Caco-2 (cell line): ENCODE measurements around the gene SP6. TPM values are rescaled to one million over a fixed set of nuclear protein-coding genes. Genes with fewer than 3 reads are reported as not detected.

ENCODE experiments used
- BruUV-seq: library from RNA; stranded (reverse); fragments of 400-500 nt; replicated peaks from 2 replicates; lab custom pipeline; 2021; lab: Mats Ljungman, UMichigan
- CTCF ChIA-PET: fragments of 300-600 bp; sonication (Branson Sonifier 250); formaldehyde crosslinking; loops from one replicate; lab custom pipeline; 2022; ENCODE audit warnings: antibody characterized with exemption; lab: Charles Lee
- POLR2A ChIA-PET: fragments of 300-600 bp; sonication (Branson Sonifier 250); formaldehyde crosslinking; loops from one replicate; lab custom pipeline; 2022; ENCODE audit warnings: antibody characterized with exemption; lab: Charles Lee
- DNase-seq, 2 experiments: peaks; one replicate each; pipeline versions ENCODE4 v3.0.0 to v3.0.0-alpha.2; 2020 to 2022
- H3K27me3 ChIP-seq: replicated peaks from 2 replicates; pipeline ENCODE4 v1.6.0; 2011; ENCODE audit warnings: low read length; ENCODE audit not compliant: control insufficient read depth, insufficient read depth
- H3K36me3 ChIP-seq: 2 replicates; pipeline ENCODE4 v1.5.1; 2011; ENCODE audit warnings: low read length; ENCODE audit not compliant: control insufficient read depth, insufficient read depth
- H3K4me1 ChIP-seq: fragments of 250-450 bp; sonication (Bioruptor Pico); 2 replicates; pipeline ENCODE4 v1.5.1; 2020; ENCODE audit warnings: mild to moderate bottlenecking
- H3K4me3 ChIP-seq: 2 replicates; pipeline ENCODE4 v1.5.1; 2011; ENCODE audit warnings: low read depth, mild to moderate bottlenecking, control low read depth, low read length
- H3K9me3 ChIP-seq: fragments of 250-450 bp; sonication (Bioruptor Pico); 2 replicates; pipeline ENCODE4 v1.5.1; 2020; ENCODE audit warnings: mild to moderate bottlenecking, moderate library complexity
- H3K27ac Mint-ChIP-seq: one replicate; pipeline ENCODE4 v1.8.0; 2022; ENCODE audit warnings: mixed read lengths; ENCODE audit not compliant: unreplicated experiment
- H3K27me3 Mint-ChIP-seq: one replicate; pipeline ENCODE4 v1.8.0; 2022; ENCODE audit warnings: mixed read lengths; ENCODE audit not compliant: insufficient read depth, unreplicated experiment
- H3K36me3 Mint-ChIP-seq: one replicate; pipeline ENCODE4 v1.8.0; 2022; ENCODE audit warnings: mild to moderate bottlenecking, mixed read lengths; ENCODE audit not compliant: insufficient read depth, unreplicated experiment
- H3K4me1 Mint-ChIP-seq: one replicate; pipeline ENCODE4 v1.8.0; 2022; ENCODE audit warnings: low read depth, mixed read lengths; ENCODE audit not compliant: unreplicated experiment
- H3K4me3 Mint-ChIP-seq: one replicate; pipeline ENCODE4 v1.8.0; 2022; ENCODE audit warnings: mild to moderate bottlenecking, moderate library complexity, mixed read lengths; ENCODE audit not compliant: unreplicated experiment
- H3K9me3 Mint-ChIP-seq: one replicate; pipeline ENCODE4 v1.8.0; 2022; ENCODE audit warnings: mixed read lengths; ENCODE audit not compliant: unreplicated experiment
- CTCF ChIP-seq, 2 experiments: fragments of 200-600 bp in 1 of 2; IDR thresholded peaks; 1 replicate in 1 of 2; 2 replicates in 1 of 2; pipeline versions ENCODE4 v1.5.1 to v1.8.0; 2011 to 2022; ENCODE audit warnings: antibody characterized with exemption in 1 of 2, control low read depth in 1 of 2, inconsistent platforms in 1 of 2, low read depth in 1 of 2, low read length in 1 of 2, mild to moderate bottlenecking in 1 of 2, moderate library complexity in 1 of 2; ENCODE audit not compliant: insufficient read depth in 1 of 2, severe bottlenecking in 1 of 2, unreplicated experiment in 1 of 2
- intact Hi-C: fragments of 100-400 bp; cut with micrococcal nuclease; formaldehyde crosslinking; loops from one replicate; pipeline ENCODE4 v1.10.0; 2022; ENCODE audit not compliant: unreplicated experiment
- total RNA-seq: library from RNA; stranded (reverse); gene quantifications from 2 replicates; pipeline ENCODE4 v1.2.3, GENCODE V29; 2022

SP6 gene
- total RNA-seq, 1 experiment from 2014 or later, result 25.0 TPM

GRCh38 chr17:47878203-47879027, 27.5 kb upstream of the SP6 start:
- POLR2A ChIA-PET, result interaction anchor here (0.7 to 0.9 kb wide), 2 partner anchors 17 to 40 kb away, joined by 3 read pairs; partner anchors contain the start of gene SP2
- Mint-ChIP-seq H3K4me3 (no peak overlapping the region), H3K4me1 (peaks cover 32% of the 10 kb centered on the region), H3K36me3 (no peaks in the 10 kb centered on the region), H3K27me3 (no peaks in the 10 kb centered on the region), H3K9me3 (no peaks in the 10 kb centered on the region), H3K27ac (no peak overlapping the region)
- H3K27me3 ChIP-seq, result no peaks in the 10 kb centered on the region
- no peak overlapping the region for H3K4me3 ChIP-seq
- CTCF ChIA-PET, result interaction anchor here (1.2 to 2.5 kb wide), 3 partner anchors 11 to 47 kb away, joined by 5 to 8 read pairs (median 5); partner anchors contain the start of genes LRRC46 and MRPL10
- no peak for DNase-seq
- intact Hi-C loops, result no loop called here
- no TSS peak for BruUV-seq
- no peaks in the 10 kb centered on the region for H3K9me3 ChIP-seq
- H3K4me1 ChIP-seq, result peaks cover 58% of the 10 kb centered on the region
- no peaks in the 10 kb centered on the region for H3K36me3 ChIP-seq
- TF ChIP-seq CTCF (IDR thresholded peaks at IDR 0.05; ENCODE audit: insufficient read depth in 1 of 2, low read depth in 1 of 2, low read length in 1 of 2, severe bottlenecking in 1 of 2, unreplicated experiment in 1 of 2), result no peak

GRCh38 chr17:47877368-47878034, 26.5 kb upstream of the SP6 start:
- Mint-ChIP-seq H3K27me3 (no peaks in the 10 kb centered on the region), H3K36me3 (no peaks in the 10 kb centered on the region), H3K4me3 (no peak overlapping the region), H3K27ac (no peak overlapping the region), H3K4me1 (peaks cover 28% of the 10 kb centered on the region), H3K9me3 (no peaks in the 10 kb centered on the region)
- no TSS peak for BruUV-seq
- intact Hi-C loops, result no loop called here
- H3K4me1 ChIP-seq, result peaks cover 58% of the 10 kb centered on the region
- DNase-seq, result no peak
- POLR2A ChIA-PET, result no interaction called here
- no peak overlapping the region for H3K4me3 ChIP-seq
- CTCF ChIA-PET, result interaction anchor here (2.5 kb wide), 1 partner anchor 46 kb away, joined by 8 read pairs; the partner anchor contains the start of genes LRRC46 and MRPL10
- no peaks in the 10 kb centered on the region for H3K9me3 ChIP-seq
- no peak for TF ChIP-seq CTCF (IDR thresholded peaks at IDR 0.05; ENCODE audit: insufficient read depth in 1 of 2, low read depth in 1 of 2, low read length in 1 of 2, severe bottlenecking in 1 of 2, unreplicated experiment in 1 of 2)
- no peaks in the 10 kb centered on the region for H3K27me3 ChIP-seq
- no peaks in the 10 kb centered on the region for H3K36me3 ChIP-seq
